ENCODE measurements around the gene PTPRA. TPM values are rescaled to one million over a fixed set of nuclear protein-coding genes. Genes with fewer than 3 reads are reported as not detected.
A peak's percentile ranks its signal among the peaks of the same experiment; 100 is the strongest.
"Not testable (repeated sequence)": the region's sequence is repeated elsewhere in the genome, so short reads cannot be mapped to it uniquely, and the experiment has no call there.

The PTPRA gene, protein sequence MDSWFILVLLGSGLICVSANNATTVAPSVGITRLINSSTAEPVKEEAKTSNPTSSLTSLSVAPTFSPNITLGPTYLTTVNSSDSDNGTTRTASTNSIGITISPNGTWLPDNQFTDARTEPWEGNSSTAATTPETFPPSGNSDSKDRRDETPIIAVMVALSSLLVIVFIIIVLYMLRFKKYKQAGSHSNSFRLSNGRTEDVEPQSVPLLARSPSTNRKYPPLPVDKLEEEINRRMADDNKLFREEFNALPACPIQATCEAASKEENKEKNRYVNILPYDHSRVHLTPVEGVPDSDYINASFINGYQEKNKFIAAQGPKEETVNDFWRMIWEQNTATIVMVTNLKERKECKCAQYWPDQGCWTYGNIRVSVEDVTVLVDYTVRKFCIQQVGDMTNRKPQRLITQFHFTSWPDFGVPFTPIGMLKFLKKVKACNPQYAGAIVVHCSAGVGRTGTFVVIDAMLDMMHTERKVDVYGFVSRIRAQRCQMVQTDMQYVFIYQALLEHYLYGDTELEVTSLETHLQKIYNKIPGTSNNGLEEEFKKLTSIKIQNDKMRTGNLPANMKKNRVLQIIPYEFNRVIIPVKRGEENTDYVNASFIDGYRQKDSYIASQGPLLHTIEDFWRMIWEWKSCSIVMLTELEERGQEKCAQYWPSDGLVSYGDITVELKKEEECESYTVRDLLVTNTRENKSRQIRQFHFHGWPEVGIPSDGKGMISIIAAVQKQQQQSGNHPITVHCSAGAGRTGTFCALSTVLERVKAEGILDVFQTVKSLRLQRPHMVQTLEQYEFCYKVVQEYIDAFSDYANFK
- 59.9 TPM for total RNA-seq (ENCODE audit: unreplicated experiment)
- long read RNA-seq, transcript PTPRA-201 (23 exons, 3,725 nt) = major isoform, 9 of 21 reads
- long read RNA-seq, partial matches to known transcripts = 3 of 21 reads
- long read RNA-seq, other reads (novel, unspliced or antisense) = 6 of 21 reads

DNA sequence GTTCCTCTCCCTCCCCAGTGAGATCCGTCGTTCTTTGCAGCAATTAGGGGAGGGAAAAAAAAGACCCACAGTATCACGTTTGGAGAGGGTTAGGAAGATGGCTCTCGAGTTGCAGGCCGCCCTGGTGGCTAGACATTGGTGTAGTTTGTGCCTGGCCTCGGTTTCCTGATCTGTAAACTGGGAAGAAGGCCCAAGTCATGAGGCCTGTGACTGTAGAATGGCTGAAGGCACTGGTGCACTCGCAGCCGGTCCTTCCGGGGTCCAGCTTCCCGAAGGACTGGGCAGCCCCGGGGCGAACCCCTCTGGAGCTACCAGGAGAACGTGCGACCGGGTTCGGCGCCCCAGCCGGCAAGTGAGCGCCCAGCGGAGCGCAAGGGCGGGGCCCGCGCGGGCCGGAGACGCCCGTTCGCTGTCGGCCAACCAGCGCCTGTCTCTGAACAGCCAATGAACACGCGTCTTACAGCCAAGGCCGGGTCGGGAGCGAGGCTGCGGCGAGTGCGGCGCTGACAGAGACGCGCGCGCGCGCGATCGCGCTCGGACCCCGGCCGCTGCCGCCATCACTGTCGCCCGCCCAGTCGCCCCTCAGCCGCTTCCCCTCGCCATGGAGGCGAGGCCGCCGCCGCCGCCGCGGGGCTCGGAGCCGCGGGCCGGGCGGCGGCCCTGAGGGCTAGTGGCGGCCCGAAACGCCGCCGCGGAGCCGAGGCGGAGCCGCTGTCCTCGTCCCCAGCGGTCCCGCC is at the start of gene PTPRA:
Gene PTPRA, plus strand, starts transcription at position 472 of the 737 bp plus-strand sequence. CDS start 90,797 bp downstream, outside the sequence.
- DNase-seq (ENCODE audit: low spot score) = peak; percentile 90
- TF ChIP-seq, protein P1, sequence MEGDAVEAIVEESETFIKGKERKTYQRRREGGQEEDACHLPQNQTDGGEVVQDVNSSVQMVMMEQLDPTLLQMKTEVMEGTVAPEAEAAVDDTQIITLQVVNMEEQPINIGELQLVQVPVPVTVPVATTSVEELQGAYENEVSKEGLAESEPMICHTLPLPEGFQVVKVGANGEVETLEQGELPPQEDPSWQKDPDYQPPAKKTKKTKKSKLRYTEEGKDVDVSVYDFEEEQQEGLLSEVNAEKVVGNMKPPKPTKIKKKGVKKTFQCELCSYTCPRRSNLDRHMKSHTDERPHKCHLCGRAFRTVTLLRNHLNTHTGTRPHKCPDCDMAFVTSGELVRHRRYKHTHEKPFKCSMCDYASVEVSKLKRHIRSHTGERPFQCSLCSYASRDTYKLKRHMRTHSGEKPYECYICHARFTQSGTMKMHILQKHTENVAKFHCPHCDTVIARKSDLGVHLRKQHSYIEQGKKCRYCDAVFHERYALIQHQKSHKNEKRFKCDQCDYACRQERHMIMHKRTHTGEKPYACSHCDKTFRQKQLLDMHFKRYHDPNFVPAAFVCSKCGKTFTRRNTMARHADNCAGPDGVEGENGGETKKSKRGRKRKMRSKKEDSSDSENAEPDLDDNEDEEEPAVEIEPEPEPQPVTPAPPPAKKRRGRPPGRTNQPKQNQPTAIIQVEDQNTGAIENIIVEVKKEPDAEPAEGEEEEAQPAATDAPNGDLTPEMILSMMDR (IDR thresholded peaks at IDR 0.05; ENCODE audit: unreplicated experiment) = no peak
- peak within 1 kb of the TSS; percentile 48 for H3K27ac Mint-ChIP-seq (ENCODE audit: unreplicated experiment)
- H3K9me3 Mint-ChIP-seq (ENCODE audit: unreplicated experiment) = no peaks in the 10 kb centered on the region
- H3K4me3 Mint-ChIP-seq (ENCODE audit: unreplicated experiment) = peak within 1 kb of the TSS; percentile 91
- H3K36me3 Mint-ChIP-seq (ENCODE audit: low read depth, unreplicated experiment) = peaks cover 8% of the 10 kb centered on the region
- H3K27me3 Mint-ChIP-seq (ENCODE audit: unreplicated experiment) = peaks cover 2% of the 10 kb centered on the region
- H3K4me1 Mint-ChIP-seq (ENCODE audit: unreplicated experiment) = peaks cover 31% of the 10 kb centered on the region

DNA sequence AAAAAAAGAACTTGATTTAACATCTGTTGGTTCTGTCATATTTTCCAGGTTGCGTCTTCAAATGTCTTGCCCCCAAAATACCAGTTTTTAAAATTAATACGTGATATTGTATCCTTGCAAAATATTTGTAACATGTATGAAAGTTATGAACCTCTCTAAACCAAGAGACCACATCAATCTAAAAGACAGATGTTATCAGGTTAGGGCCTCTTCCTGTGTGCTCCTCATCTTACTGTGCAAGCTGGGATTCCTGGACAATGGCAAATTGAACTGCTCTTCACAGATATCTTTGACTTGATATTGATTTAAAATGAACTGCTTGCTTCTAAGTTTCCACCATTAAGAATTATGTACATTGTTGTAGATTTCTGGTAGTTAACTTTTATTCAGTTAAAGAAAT is 47.5 kb upstream of the PTPRA start:
- DNase-seq (ENCODE audit: low spot score) = no peak
- peak overlapping the region; percentile 7 for H3K4me3 Mint-ChIP-seq (ENCODE audit: unreplicated experiment)
- TF ChIP-seq, protein P1 (IDR thresholded peaks at IDR 0.05; ENCODE audit: unreplicated experiment) = no peak
- H3K9me3 Mint-ChIP-seq (ENCODE audit: unreplicated experiment) = peaks cover 4% of the 10 kb centered on the region
- no peaks in the 10 kb centered on the region for H3K36me3 Mint-ChIP-seq (ENCODE audit: low read depth, unreplicated experiment)
- H3K4me1 Mint-ChIP-seq (ENCODE audit: unreplicated experiment) = no peaks in the 10 kb centered on the region
- no peak overlapping the region for H3K27ac Mint-ChIP-seq (ENCODE audit: unreplicated experiment)
- peaks cover 4% of the 10 kb centered on the region for H3K27me3 Mint-ChIP-seq (ENCODE audit: unreplicated experiment)

DNA sequence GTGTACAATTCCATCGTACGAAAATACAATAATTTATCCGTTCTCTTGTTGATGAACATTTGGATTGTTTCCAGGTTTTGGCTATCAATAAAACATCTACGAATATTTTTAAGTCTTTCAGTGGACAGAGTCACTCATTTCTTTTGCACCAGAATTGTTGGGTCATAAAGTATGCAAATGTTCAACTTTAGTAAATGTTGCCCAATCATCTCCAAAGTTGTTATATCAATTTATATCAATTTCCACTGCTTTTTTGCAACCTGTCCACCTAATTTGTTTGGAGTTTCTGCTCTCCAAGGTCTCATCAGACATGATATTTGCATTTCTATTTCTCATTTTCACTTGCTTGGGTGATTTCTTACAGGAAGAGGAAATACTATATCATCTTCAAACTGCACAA is 46.6 kb upstream of the PTPRA start:
- H3K27ac Mint-ChIP-seq (ENCODE audit: unreplicated experiment) = no peak overlapping the region
- H3K4me1 Mint-ChIP-seq (ENCODE audit: unreplicated experiment) = no peaks in the 10 kb centered on the region
- H3K36me3 Mint-ChIP-seq (ENCODE audit: low read depth, unreplicated experiment) = no peaks in the 10 kb centered on the region
- peaks cover 2% of the 10 kb centered on the region for H3K27me3 Mint-ChIP-seq (ENCODE audit: unreplicated experiment)
- no peak overlapping the region for H3K4me3 Mint-ChIP-seq (ENCODE audit: unreplicated experiment)
- DNase-seq (ENCODE audit: low spot score) = no peak
- peaks cover 4% of the 10 kb centered on the region for H3K9me3 Mint-ChIP-seq (ENCODE audit: unreplicated experiment)
- TF ChIP-seq, protein P1 (IDR thresholded peaks at IDR 0.05; ENCODE audit: unreplicated experiment) = no peak

DNA sequence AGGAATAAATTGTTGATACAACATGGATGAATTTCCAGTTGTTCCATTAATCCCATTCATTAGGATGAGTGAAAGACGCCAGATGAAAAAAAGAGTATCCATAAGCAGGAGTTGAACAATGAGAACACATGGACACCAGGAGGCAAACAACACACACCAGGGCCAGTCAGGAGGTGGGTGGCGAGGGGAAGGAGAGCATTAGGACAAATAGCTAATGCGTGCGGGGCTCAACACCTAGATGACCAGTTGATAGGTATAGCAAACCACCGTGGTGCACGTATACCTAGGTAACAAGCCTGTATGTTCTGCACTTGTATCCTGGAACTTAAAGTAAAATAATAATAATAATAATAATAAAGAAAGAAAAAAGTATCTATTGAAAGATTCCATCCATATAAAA is 43.9 kb upstream of the PTPRA start:
- H3K4me1 Mint-ChIP-seq (ENCODE audit: unreplicated experiment) = no peaks in the 10 kb centered on the region
- H3K27ac Mint-ChIP-seq (ENCODE audit: unreplicated experiment) = no peak overlapping the region
- H3K36me3 Mint-ChIP-seq (ENCODE audit: low read depth, unreplicated experiment) = no peaks in the 10 kb centered on the region
- peaks cover 1% of the 10 kb centered on the region for H3K27me3 Mint-ChIP-seq (ENCODE audit: unreplicated experiment)
- TF ChIP-seq, protein P1 (IDR thresholded peaks at IDR 0.05; ENCODE audit: unreplicated experiment) = no peak
- peaks cover 4% of the 10 kb centered on the region for H3K9me3 Mint-ChIP-seq (ENCODE audit: unreplicated experiment)
- no peak overlapping the region for H3K4me3 Mint-ChIP-seq (ENCODE audit: unreplicated experiment)
- no peak for DNase-seq (ENCODE audit: low spot score)

- not testable (repeated sequence) for H3K4me1 Mint-ChIP-seq (ENCODE audit: unreplicated experiment); H3K9me3 Mint-ChIP-seq (ENCODE audit: unreplicated experiment); DNase-seq (ENCODE audit: low spot score); H3K36me3 Mint-ChIP-seq (ENCODE audit: low read depth, unreplicated experiment); H3K4me3 Mint-ChIP-seq (ENCODE audit: unreplicated experiment); H3K27me3 Mint-ChIP-seq (ENCODE audit: unreplicated experiment); H3K27ac Mint-ChIP-seq (ENCODE audit: unreplicated experiment)
Measured at GRCh38 chr20:2831206-2831605, 42.1 kb upstream of the PTPRA start.
